HG03565 (cell line): ENCODE data around the gene PRKCSH.
A peak's percentile ranks its signal among the peaks of the same experiment; 100 is the strongest.
"Not testable (repeated sequence)": the region's sequence is repeated elsewhere in the genome, so short reads cannot be mapped to it uniquely, and the experiment has no call there.

Source experiments
- ATAC-seq: cut with Tn5 transposase; IDR thresholded peaks from one replicate; pipeline ENCODE4 v1.9.1; 2021; ENCODE audit warnings: mild to moderate bottlenecking, moderate library complexity; ENCODE audit not compliant: unreplicated experiment

Gene PRKCSH

DNA sequence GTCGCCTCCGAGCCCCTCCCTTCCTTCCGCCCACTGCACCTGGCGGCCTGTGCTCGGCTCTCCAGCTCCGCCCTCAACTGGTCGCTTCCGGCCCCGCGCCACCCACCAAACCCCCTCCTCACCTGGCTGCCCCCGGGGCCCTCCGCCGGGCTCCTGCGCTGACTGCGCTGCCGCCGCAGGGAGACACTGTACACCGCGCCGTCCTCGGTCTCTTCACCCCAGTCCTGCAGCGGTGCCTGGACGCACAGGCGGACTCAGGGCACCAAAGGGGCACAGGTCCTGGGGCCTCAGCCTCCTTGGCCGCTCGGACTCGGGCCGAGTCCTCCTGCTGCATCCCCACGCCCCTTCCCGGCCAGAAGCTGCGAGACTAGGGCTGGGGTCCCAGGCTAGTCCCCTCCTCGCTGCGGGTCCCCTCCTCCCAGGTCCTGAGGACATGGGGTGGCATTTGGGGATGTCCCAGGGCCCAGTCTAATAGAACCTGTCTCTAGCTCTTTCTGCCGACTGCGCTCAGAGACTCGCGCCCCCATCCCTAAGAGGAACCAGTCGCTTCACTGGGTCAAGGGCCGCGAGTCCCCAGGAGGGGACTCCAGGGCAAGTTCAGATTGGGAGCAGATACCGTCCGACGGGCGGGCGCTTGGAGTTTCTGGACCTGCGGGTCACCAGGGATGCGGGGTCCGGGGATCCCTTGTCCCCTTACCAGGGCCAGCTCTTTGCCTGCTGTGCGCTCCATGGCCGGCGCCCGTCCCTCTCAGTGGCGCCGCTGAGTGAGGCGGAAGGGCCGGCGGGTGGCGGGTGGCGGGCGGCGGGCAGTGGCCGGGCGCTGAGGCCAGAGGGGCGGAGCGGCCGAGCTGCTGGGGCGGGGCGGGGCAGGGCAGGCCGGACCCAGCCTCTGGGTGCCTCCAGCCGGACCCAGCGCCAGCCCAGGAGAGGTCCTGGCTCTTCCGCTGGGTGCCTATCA, 16.6 kb upstream of the PRKCSH start, which contains the start of gene RGL3:
RGL3 (minus strand) TSS at position 766 of the 958 bp plus-strand sequence; CDS start at position 730, 36 bp downstream.
- no peak for ATAC-seq

DNA sequence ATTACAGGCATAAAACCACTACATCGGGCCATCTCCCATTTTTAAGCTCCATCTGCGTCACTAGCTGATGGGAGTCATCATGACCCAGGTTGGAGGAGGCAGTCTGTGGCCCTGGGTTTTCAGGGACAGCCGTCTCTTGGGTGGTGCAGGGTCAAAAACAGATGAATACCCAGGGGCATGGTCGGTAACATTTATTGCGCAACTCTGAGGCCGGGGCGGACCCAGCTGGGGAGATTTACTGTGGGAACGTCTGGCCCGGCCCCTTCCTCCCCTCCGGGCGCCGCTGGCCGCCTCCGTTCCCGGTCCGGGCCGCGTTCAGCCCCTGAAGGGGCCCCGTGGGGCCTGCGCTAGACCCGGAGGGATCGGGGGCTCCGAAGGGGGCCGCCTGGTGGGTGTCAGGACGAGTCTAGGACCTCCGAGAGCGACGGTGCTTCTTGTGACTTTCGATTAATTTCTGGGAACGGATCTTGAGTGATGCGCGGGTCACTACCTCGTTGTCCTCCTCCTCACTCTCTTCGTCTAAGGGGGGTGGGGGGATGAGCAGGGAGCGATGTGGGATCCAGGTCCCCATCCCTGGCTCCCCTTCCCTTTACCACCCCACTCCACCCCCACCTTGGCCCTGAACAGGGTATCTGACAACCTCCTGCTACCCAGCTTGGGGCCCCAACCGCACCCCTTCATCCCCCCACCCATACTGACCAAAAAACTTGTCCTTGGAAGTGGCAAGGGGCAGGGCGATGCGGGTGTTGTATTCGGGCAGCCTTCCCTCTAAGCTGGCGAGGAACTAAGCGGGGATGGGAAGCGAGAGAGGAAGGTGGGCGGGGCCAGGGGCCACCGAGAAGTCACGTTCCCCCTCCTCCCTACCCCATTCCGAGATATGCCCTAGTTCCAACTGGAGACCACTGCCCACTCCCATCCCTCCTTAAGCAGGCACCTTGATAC, 14.7 kb upstream of the PRKCSH start:
- no peak for ATAC-seq

DNA sequence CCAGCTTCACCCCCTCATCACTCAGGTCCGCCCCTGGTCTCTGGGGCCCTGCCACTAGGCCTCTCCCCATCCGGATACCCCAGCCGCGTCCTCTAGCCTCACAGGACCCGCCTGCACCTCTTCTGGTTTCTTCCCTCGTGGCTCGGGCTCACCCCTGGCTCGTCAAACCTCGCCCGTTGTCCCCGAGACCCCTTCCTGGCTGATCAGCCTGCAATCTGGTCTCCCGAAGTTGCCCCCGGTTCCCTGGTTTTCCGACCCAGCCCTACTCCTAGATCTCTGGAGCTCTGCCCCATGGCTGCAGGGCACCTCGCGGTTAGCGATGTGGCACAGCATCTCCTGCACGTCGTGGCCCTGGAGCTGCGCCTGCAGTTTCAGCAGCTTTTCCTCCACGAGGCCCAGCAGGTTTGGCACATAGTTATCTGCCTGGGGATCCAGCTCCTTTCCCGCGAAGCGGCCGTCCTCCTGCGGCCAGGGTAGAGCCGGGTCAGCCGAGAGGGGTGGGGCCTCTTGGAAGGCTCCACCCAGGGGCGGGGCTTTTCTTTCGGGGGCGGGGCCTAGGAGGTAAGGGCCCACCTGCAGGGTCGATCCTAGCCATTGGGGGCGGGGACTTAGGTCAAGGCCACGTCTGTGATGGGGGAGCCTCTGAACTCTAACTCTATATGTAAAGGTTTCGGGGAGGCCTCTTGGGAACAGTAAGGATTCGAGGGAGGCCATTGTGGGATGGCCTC, 13.9 kb upstream of the PRKCSH start:
- ATAC-seq: no peak

DNA sequence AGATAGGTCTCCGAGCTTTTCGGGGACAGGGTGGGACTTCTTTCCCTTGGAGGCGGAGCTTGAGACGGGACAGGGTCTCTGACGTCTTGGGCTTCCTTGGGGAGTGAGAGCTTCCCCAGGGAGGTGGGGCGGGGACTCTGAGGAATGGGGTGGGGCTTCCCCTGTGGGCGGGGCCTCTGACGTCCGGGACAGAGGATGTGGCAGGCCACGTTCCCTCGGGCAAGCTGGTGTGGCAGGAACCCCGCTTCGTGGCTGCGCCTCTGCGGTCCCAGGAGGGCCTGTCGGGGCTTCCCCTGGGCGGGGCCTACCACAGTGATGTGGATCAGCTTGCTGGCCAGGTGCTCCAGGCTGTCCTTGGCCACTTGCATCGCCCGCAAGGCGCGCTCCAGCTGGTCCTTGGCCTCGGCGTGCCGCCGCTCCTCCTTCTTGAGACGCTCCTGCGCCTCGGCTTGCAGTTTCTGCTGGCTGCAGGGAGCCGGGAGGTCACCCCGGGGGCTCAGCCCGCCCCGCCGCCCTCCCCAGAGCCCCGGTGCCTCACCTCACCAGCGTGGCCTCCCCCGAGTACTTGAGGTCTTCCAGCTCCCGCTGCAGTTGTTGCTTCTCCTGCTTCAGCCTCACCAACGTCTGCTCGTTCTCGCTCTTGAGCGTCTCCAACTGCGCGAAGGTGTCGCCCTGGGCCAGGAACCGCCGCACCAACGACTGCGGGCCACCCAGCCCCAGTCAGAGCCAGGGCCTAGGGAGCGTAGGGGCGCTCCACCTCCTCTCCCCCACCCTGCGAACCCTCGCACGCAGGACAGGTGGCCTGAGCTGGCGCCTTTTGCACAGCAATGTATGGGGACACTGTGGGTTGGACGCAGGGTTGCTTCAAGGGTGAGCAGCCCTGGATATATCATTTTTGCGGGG, 13.0 kb upstream of the PRKCSH start:
- peak; percentile 46 for ATAC-seq

DNA sequence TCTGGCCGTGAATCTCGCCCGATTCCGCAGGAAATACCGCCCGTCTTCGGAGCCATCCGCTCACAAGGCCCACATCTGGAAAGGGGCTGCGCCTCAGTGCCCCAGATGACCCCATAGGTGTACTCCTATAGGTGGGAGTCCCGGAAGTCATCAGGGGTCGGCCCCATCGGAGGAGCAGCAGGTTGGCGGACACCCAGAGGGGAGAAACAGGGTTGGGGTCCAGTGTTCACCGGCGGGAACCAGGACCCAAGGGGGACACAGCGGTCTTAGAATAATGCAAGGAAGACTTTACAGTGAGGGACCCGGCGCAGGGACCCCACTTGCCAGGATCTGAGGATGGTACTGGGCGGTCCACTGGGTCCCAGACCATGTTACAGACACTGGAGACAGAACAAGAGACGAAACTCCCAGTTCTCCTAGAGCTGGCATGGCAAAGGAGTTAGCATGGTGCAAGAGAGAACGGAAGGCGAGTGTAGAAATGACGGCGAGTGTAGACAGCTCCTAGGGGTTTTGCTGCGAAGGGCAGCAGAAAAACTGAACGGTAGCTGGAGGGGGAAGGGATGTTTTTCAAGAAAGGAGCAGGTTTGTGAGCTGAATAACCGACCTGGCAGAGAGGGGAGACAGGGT, 12.2 kb upstream of the PRKCSH start:
- no peak for ATAC-seq

DNA sequence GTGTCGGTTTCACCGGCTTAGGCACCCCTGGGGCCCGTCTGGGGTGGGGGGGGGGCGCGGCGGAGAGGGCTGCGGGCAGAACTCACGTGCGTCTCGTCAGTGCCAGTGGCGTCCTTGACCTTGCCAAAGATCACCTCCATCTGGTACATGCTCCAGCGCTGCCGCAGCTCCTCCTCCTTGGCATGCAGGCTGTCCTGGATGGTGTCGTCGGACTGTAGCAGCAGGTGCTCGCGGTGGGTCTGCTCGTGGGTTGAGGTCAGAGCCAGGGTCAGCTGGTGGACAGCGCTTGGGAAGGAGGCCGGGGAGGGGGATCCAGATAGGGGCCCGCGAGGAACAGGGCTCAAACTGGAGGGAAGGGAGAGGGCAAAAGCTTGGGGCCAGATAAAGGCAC, 11.6 kb upstream of the PRKCSH start:
- no peak for ATAC-seq

DNA sequence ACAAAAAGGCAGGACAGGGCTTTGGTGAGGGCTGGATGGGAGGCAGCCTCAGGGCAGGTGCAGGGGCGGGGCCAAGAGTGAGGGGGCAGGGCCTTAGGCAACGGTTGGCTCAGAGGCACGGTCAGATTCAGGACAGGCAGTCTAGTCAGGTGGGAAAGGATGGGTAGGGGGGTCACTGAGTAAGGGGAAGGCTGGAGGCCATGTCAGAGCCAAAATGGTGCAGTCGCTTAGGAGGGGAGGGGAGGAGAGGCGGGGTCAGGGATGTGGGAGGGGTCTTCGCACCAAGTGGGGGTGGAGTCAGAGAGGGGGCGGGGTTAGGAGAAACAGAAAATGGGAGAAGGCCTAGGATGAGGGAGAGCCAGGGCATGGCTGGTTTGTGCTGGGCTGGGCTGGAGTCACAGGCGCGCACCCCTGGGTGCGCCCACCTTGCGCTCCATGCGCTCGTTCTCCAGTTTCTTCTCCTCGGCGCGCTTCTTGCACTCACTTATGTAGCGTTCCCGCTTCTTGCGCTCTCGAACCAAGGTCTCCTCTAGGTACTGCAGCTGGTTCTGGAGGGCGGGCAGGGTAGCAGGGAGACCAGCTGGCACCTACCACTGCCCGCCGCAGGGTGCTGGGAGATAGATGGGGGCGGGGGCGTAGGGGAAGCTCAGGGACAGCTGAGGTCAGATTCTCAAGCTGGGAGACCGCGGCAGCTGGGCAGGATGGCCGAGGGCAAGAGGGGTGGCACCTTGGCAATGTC, 9.5 kb upstream of the PRKCSH start:
- no peak for ATAC-seq

DNA sequence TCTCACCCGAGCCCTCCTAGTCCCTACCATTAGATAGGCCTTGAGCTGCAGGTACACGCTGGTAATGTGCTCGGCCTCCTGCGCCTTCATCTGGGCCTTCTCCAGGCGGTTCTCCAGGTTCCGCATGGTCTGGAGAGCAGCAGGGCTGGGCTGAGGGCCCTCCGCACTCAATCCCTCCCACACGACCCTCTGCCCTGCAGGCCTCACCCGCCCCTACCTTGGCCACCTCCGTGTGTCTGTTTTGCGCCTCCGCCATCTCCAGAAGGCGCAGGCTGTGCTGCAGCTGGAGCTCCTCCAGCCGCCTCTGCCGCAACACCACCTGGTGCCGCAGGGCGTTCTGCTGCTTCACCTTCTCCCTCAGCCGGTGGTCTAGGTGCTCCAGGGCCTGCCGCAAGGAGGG, 8.8 kb upstream of the PRKCSH start:
- ATAC-seq: no peak

DNA sequence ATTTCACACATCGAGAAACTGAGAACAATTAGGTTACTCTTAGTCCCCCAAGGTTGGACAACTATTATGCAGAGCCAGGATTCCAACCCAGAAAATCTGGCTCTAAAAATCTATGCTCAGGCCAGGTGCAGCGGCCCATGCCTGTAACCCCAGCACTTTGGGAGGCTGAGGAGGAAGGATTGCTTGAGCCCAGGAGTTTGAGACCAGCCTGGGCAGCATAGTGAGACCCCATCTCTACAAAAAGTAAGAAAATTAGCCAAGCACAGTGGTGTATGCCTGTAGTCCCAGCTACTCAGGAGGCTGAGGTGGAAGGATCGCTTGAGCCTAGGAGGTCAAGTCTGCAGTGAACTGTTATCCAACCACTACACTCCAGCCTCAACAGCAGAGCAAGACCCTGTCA, 1.9 kb upstream of the PRKCSH start:
- not testable (repeated sequence) for ATAC-seq

DNA sequence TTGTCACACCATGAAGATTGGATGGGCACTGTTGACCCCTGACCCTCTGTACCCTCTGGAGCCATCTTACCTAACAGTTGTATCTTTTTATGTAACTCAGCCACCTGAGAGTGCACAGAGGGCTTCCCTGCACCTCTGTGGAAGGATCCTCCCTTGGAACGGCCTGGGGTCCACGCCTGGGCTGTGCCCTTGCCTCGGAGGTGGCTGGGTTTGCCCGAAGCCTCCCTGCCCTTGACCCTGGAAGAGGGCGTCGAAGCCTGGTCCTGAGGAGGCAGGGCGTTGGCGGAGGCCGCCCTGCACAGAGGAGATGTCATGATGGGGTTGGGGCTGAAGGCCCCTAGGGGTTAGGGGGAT, 755 bp upstream of the PRKCSH start:
- no peak for ATAC-seq

DNA sequence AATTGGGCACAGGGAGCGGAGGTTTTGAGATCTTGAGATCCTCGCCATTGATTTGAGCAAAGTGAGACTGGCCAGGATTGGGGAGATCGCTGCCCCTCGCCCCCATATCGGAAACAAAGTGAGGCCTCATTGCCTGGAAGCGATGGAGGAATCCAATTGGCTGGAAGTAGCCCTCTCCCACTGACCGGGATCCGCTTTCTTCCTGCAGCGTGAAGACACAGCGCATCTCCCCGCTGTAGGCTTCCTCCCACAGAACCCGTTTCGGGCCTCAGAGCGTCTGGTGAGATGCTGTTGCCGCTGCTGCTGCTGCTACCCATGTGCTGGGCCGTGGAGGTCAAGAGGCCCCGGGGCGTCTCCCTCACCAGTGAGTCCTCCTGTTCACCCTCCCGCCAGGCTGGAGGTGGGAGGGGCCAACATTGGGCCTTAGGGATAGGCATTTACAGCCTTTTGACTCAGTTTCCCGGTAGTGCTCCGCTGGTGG, 438 bp downstream of the PRKCSH start:
- ATAC-seq: no peak

DNA sequence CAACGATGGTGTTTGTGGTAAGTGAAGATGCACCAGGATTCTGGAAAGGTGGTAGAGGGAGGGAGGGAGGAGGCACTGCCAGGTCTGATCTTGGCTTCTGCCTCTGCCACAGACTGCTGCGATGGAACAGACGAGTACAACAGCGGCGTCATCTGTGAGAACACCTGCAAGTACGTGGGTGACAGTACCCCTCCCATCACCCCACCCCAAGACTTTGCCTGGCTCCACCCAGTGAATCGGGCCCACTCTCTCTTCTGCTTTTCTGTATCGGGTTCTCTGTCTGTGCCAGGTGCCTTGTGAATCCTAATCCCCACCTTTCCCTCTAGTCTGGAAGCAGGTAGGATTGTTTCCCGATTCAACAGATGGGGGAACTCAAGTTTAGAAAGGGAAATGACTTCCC, 2.5 kb downstream of the PRKCSH start:
- ATAC-seq: no peak

DNA sequence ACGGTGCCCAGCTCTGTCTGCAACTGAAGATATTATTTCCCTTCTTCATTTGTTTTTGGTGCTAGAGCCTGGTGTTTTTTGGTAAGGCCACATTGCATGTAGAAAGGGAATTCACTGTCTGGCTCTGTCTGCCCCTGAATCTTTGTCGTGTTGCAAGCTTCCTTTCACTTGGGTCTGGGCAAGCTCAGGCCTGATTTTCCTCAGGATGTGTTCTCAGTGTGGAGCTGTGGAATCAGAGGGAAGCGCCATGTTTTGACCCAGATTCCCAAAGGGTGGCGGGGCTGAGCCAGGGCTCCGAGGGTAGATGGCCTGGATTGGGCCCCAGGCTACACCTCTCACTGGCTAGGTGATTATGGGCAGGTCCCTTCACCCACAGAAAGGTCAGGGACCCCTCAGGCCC, 8.6 kb downstream of the PRKCSH start:
- no peak for ATAC-seq

DNA sequence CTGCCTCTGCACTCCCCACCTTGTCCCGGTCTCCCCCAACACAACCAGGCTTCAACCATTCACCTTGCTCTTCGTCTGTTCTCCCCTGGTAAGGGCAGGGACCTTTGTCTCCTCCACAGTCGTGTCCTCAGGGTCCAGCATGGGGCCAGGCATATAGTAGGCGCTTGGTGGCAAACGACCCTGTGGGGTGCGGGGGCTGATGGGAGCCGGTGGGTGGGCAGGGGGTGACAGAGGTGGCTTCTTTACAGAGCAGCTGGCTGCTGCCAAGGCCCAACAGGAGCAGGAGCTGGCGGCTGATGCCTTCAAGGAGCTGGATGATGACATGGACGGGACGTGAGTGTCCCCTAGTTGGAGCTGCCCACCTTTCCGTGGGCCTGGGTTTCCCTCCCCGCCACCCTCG, 9.7 kb downstream of the PRKCSH start:
- no peak for ATAC-seq

DNA sequence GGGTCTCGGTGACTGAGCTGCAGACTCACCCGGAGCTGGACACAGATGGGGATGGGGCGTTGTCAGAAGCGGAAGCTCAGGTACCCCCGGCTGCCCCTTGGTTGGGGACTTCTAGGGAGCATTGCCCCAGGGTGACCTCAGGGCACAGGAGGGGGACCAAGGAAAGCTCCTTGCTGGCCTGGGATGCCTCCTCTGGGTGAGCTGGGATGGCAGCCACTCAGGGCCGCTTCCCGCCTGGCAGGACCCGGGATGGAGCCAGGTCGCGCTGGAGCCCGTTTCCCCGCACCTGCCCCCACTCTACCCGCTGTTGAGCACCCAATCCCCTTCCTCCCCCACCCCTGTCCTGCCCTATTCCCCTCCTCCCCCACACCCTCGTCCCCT, 10.8 kb downstream of the PRKCSH start:
- ATAC-seq: no peak

DNA sequence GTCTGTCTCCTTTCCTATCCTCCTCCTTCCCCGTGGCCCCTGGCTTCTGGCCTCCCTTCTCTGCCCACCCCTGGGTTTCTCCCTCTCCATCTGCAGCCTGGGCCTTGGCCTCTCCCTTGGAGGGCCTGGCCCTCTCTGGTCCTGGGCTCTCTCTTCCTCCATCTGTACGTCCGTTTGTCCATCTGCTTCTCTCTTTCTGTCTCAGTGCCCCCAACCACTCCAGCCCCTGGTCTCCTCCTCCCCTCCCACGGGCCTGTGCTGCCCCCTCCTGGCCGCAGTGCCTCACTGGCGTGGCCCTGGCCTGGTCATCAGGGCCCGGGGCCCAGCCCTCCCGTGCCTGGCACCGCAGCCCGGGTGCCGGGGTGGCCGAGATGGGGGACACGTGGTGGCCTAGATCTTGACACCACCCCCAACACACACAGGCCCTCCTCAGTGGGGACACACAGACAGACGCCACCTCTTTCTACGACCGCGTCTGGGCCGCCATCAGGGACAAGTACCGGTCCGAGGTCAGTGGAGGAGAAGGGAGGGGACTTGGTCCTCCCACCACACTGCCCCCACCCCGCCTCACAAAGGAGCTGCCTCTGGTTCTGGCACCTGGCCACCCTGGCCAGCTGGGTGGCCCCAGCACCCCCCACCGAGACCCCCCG, 11.3 kb downstream of the PRKCSH start:
- ATAC-seq: no peak

DNA sequence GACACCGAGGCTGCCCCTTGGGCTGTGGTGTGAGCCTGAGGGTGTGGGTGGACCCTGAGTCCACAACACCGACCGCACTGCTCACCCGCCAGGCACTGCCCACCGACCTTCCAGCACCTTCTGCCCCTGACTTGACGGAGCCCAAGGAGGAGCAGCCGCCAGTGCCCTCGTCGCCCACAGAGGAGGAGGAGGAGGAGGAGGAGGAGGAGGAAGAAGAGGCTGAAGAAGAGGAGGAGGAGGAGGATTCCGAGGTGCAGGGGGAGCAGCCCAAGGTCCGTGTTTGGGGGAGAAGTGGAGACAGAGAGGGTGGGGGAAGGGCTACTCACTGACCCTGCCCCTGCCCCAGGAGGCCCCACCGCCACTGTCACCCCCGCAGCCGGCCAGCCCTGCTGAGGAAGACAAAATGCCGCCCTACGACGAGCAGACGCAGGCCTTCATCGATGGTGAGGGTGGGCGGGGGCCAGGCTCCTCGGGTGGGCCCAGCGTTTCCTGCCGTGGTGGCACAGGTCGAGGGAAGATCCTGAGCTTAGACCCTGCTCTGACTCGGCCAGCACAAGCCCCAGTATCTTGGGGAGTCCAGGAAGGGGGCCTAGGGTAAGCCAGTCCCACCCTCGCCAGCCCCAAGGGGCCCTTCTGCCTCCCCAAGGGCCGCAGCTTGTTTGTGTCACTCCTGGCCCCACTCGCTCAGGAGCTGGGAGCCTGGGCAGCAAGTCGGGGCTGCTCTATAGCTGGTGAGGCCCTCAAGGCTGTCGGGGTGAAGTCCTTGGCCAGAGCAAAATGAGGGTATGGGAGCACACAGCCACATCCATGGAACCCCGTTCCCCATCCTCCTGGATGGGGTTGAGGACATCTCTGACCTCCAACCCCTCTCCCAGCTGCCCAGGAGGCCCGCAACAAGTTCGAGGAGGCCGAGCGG, 12.2 kb downstream of the PRKCSH start:
- no peak for ATAC-seq
